ENCODE data around the gene KDM7A.

- TF ChIP-seq CTCF (IDR thresholded peaks at IDR 0.05; ENCODE audit: low read depth, low read length), result no peak
- no peak for TF ChIP-seq POLR2A (IDR thresholded peaks at IDR 0.05; ENCODE audit: extremely low read depth, insufficient read length)
Observed at GRCh38 chr7:140205600-140205999, 28.8 kb upstream of the KDM7A start.

Data from NB4 (cell line).